Measurements from ENCODE around the gene SLC1A5.

SLC1A5 gene

DNA sequence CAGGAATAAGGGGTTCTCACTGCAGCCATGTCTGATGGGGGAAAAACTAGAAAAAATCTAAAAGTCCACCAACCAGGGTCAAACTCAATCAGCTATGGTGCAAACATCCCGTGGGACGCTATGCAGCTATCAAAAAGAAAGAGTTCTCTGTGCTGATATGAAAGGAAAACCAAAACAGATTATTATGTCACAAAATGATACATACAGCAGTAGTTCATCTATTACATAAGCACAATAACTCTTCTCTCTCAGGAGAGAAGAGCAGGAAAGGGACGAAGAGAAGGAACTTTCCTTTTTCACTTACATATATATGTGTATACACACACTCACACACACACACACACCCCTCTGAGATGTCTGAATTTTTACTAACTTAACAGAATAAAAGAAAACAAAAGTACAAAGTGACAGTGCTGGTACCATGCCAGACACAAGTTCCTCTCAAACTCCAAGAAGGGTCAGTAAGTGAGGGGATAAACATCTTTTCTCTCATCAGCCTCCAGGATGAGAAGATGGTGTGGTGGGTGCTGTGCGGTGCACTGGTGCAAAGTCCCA, 45.4 kb downstream of the SLC1A5 start:
- no peak for DNase-seq

DNA sequence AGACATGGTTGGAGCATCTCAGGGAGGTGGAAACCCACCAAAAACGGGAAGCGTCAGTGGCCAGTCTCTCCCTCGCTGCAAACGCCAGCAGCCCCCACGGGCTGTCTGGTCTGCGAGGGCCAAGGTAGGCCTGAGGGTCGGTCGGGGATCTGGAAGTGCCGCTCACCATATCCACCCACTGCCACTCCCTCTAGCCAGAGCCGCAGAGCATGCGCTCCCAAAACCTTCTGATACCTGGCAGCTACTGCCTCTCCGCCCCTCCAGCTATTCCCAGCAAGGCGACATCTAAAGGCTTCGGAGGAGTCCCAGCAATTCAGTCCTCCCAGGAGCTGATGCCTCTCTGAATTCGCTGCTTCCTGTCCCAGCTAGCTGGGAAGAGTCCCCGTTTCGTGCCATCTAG, 46.9 kb downstream of the SLC1A5 start:
- DNase-seq = no peak

GRCh38 chr19:46739290-46739771, 49.1 kb downstream of the SLC1A5 start:
- DNase-seq = no peak

DNA sequence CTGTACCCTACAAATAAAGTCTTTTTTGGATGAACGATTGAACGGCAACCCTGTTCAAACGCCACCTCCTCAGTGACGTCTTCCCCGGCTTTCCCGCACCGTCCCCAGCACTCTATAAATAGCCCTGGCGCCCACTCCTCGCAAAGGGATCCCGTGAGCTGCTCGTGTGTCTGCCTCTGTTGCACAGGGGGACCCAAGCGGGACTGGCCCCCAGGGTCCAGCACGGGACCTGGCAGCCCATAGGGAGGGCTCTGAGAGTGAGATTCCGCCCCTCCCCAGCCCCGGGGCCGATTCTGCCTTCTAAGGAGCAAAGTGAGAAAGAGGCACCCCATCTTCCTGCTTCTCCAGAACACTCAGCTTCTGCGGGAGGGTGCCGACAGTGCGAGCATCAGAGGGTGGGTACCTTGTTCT, 50.6 kb downstream of the SLC1A5 start:
- no peak for DNase-seq

GRCh38 chr19:46737298-46737654, 51.1 kb downstream of the SLC1A5 start:
- DNase-seq = no peak

- no peak for DNase-seq
These were observed 51.7 kb downstream of the SLC1A5 start for GRCh38 chr19:46736531-46737297.

DNA sequence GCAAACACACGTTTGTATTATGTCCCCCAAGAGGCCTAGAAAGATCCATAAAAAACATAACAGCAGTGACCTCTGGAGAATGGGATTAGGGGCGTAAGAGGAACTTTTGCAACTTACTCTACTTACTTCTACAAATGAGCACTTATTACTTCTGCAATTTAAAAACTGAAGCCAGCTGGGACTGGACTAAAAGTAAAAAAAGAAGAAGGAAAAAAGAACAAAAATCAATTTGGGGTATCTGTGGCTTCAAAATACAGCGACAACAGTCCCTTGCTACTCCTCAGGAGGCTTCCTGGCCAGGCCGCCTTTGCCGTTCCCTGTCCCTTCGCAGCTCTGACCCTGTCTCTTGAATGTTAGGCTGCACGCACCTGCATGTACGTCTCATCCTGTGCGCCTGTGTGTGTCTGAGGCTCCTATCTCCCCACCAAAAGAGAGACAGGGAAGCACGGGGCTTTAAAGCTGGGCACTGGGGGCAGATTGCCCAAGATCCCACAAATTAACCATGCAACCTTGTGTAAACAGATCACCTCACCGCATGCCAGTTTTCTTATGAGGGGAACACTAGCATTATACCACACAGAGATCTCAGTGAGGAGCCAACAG, 54.6 kb downstream of the SLC1A5 start:
- no peak for DNase-seq

GRCh38 chr19:46732966-46733689, 55.3 kb downstream of the SLC1A5 start:
- no peak for DNase-seq

GRCh38 chr19:46732172-46732938, 56.0 kb downstream of the SLC1A5 start:
- DNase-seq = no peak

- no peak for DNase-seq
These were observed 56.8 kb downstream of the SLC1A5 start for GRCh38 chr19:46731584-46731983.

DNA sequence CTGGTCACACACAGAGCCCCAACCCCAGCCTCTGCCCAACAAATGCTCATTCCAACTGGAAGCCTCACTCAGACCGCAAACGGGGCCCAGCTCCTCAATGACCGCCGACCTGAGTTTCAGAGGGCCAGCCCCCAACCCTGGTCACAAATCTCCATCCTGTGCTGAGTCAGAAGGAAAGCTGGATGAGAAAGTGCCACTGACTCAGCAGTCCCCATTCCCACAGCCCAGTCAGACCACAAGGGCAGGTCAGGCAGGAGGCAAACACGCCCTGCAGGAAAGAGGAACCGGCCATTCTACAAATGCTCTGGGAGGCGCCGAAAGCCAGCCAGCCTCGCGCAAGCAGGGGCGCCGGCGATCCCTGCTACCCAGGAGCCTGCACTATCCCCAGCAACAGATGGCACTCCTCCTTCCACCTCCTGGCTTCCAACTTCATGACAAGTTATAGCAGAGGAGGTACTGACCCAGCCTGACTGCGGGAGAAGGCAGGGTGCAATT, 57.3 kb downstream of the SLC1A5 start:
- DNase-seq = peak; percentile 70

DNA sequence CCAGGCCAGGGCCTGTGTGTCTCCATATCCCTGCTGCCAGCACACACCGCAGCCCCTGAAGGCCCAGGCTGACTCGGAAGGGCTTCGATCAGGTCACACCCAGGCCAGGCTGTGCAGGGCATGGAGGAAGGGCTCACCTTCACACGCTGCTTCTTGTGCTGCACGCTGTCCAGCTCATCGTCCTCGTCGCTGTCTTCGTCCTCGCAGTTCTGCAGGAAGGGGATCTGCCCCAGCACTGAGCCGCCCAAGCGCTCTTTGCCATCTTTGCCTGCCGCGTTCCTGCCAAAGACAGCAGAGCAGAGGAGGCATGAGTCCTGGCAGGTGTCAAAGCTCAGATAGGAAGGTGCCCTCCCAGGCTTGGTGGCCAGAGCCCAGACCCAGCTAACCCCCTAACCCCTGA, 57.8 kb downstream of the SLC1A5 start:
- no peak for DNase-seq

- no peak for DNase-seq
These were observed 58.2 kb downstream of the SLC1A5 start for GRCh38 chr19:46730187-46730586.

- no peak for DNase-seq
These were observed 58.7 kb downstream of the SLC1A5 start for GRCh38 chr19:46729696-46730095.

DNA sequence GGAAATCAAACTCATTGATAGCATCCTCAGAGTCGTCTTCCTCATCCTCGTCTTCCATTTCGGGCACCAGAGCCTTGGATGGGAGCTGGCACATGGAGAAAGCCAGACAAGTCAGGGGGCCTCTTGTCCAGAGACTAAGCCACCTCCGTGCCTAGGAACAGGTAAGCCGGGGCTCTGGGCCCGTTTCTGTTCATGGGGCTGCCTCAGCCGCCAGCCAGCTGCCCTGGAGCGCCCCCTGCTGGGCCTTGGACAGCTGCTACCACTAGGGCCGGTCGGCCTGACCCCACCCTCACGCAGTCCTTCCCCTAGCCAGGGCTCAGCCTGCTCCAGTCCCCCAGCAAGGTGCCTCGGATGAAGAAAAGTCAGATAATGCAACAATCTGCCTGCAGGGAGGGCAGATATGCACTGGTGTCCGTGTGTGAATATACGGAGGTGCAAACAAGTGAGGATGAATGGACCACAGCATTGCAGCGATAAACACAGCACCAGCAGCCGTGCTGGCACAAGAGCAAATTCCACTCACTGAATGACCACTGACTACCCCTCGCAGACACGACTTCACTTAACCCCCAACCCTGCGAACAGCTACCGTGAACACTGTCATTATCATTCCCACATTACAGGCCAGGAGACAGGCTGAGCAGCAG, 59.6 kb downstream of the SLC1A5 start:
- peak; percentile 50 for DNase-seq

DNA sequence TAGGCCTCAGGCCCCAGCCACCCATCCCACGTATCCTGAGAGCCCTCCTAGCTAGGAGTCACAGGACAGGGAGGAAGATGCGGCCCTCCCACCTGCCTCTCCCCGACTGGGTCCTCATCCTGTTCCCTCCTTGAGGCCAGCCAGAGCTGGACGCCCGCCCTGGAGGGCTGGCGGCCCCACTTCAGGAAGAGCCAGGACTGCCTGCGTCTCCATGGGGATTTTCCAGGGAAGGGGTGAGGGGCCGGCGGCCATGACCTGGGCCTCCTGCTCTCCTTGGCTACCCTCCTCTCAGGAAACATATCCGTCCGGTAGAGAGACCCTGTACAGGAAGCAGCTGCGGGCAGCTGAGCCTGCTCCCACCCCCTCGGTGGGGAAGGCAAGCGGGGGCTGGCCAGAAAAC, 60.2 kb downstream of the SLC1A5 start:
- DNase-seq = no peak

- no peak for DNase-seq
These were observed 60.6 kb downstream of the SLC1A5 start for GRCh38 chr19:46727757-46728156.

- DNase-seq = no peak
These were observed 61.4 kb downstream of the SLC1A5 start for GRCh38 chr19:46726971-46727501.

DNA sequence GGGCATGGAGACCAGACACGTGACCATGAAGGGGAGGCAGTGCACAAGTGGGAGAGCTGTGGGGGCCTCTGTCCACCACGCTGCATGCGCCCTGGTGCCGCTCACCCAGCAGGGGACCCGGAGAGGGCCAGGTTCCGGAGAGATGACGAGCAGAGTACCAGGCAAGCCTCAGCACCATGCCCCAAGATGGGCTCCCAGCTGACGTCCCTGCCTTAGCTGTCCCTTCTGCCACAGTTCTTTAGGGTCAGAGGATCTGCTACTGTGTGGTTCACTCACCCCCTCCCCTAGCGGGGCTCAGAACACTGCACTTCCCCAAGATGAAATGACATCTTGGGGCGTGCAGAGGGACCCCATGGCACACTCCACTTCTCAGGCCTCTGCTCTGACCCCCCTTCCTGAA, 61.8 kb downstream of the SLC1A5 start:
- no peak for DNase-seq

DNA sequence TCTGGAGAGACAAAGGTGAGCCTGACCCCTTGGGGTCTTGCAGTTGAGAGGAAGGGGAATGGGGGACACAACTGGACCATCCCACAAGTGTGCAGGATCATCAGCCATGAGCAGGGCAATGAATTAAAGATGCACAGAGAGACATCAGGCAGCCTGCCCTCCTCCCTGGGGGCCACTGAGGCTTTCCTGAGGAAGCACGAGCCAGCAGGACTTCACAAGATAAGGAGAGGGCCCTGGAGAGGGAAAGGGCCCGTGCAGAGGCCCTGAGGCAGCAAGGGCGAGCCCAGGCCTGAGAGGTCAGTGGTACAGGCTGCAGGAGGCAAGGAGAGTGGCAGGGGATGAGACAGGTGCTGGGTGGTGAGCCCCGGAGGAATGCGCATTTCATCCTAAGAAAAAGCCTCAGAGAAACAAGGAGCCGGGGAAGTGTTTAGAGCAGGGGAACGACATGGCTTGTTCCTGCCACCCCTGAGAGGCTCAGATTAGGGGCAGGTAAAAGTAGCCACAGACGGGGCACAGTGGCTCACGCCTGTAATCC, 62.5 kb downstream of the SLC1A5 start:
- no peak for DNase-seq

Data from fibroblast of skin of scalp (primary cell).